Transverse colon (tissue), 4 donors: ENCODE measurements around the gene LRRC4B.

Source experiments
- CTCF ChIP-seq, 5 experiments: fragments of 200-600 bp in 3 of 5; fragments of 450-650 bp in 2 of 5; sonication (generic) in 3 of 5; IDR thresholded peaks; 1 replicate in 2 of 5; 2 replicates in 3 of 5; pipeline ENCODE4 v1.5.1; 2016 to 2017; ENCODE audit warnings: antibody characterized with exemption in 5 of 5, inconsistent platforms in 3 of 5, mild to moderate bottlenecking in 2 of 5, moderate library complexity in 1 of 5
- EP300 ChIP-seq: sonication (generic); formaldehyde crosslinking; IDR thresholded peaks from one replicate; pipeline ENCODE4 v1.6.1; 2017; ENCODE audit warnings: antibody characterized with exemption, low read depth
- POLR2A ChIP-seq: fragments of 450-650 bp; IDR thresholded peaks from one replicate; pipeline ENCODE4 v1.6.1; 2016; ENCODE audit warnings: antibody characterized with exemption, mild to moderate bottlenecking, moderate library complexity
- POLR2AphosphoS5 ChIP-seq, 3 donors: sonication (generic); formaldehyde crosslinking; IDR thresholded peaks; one replicate each; pipeline ENCODE4 v1.6.1; 2016; ENCODE audit warnings: antibody characterized with exemption in 3 of 3

- no peak for TF ChIP-seq CTCF (IDR thresholded peaks at IDR 0.05)
- TF ChIP-seq POLR2A = no peak
- TF ChIP-seq POLR2AphosphoS5 (IDR thresholded peaks at IDR 0.05) = no peak
- TF ChIP-seq EP300 = no peak
Observed at GRCh38 chr19:50516964-50517703, 51.1 kb downstream of the LRRC4B start.
